K562 (cell line): ENCODE measurements around the gene FBLN2. TPM values are rescaled to one million over a fixed set of nuclear protein-coding genes. Genes with fewer than 3 reads are reported as not detected.

Source experiments
- ATAC-seq: fragments of 200-7000 bp; cut with Tn5 transposase; 3 replicates; pipeline ENCODE4 v1.9.1; 2020; ENCODE audit warnings: moderate library complexity
- BruUV-seq: library from RNA; stranded (reverse); fragments of 400-500 nt; replicated peaks from 2 replicates; lab custom pipeline; 2021; lab: Mats Ljungman, UMichigan
- CTCF ChIA-PET: fragments of 300-600 bp; formaldehyde crosslinking; extraction: SDS; loops from one replicate; lab custom pipeline; 2021; ENCODE audit warnings: low intra/inter-chr PET ratio; lab: Yijun Ruan, JAX
- POLR2A ChIA-PET: fragments of 300-600, 350-650 bp; sonication (Branson Sonifier 250); formaldehyde crosslinking; extraction: SDS; loops from one replicate; lab custom pipeline; 2021; ENCODE audit warnings: antibody characterized with exemption, inconsistent platforms; lab: Yijun Ruan, JAX
- DNase-seq, 4 experiments: peaks; one replicate each; pipeline versions ENCODE4 v3.0.0 to v3.0.0-alpha.2; 2011 to 2018; ENCODE audit warnings: low spot score in 3 of 4, mixed read lengths in 3 of 4; ENCODE audit errors: extremely low read depth in 1 of 4
- FAIRE-seq: peaks from 2 replicates; lab custom pipeline; 2011; peaks lifted over from hg19 to GRCh38; lab: Jason Lieb, UNC
- H2AFZ ChIP-seq: 2 replicates; pipeline ENCODE4 v1.6.0; 2011; ENCODE audit warnings: low read depth, low read length, control low read depth, inconsistent platforms
- H3K27ac ChIP-seq: fragments of 200-600 bp; 3 replicates; pipeline ENCODE4 v1.8.0; 2011; ENCODE audit warnings: low read depth, mild to moderate bottlenecking, control low read depth, inconsistent platforms, low read length, moderate library complexity, mixed read lengths; ENCODE audit errors: extremely low read depth
- H3K27me3 ChIP-seq, 2 experiments: fragments of 300-600 bp in 1 of 2; 2 replicates in 1 of 2; 3 replicates in 1 of 2; pipeline versions ENCODE4 v1.6.0 to v1.8.0; 2011; ENCODE audit warnings: inconsistent platforms in 2 of 2, low read length in 2 of 2, mild to moderate bottlenecking in 1 of 2, mixed read lengths in 1 of 2, moderate library complexity in 1 of 2; ENCODE audit not compliant: control insufficient read depth in 2 of 2, insufficient read depth in 2 of 2
- H3K36me3 ChIP-seq: fragments of 300-600 bp; 3 replicates; pipeline ENCODE4 v1.8.0; 2011; ENCODE audit warnings: mild to moderate bottlenecking, low read length, inconsistent platforms; ENCODE audit not compliant: control insufficient read depth, insufficient read depth
- H3K4me1 ChIP-seq, 2 experiments: fragments of 200-600 bp in 1 of 2; replicated peaks in 1 of 2; 2 replicates in 1 of 2; 3 replicates in 1 of 2; pipeline versions ENCODE4 v1.5.1 to v1.8.0; 2011; ENCODE audit warnings: inconsistent platforms in 2 of 2, low read length in 2 of 2, mild to moderate bottlenecking in 1 of 2, mixed read lengths in 1 of 2, moderate library complexity in 1 of 2; ENCODE audit not compliant: control insufficient read depth in 2 of 2, insufficient read depth in 2 of 2
- H3K4me2 ChIP-seq: 2 replicates; pipeline ENCODE4 v1.6.1; 2011; ENCODE audit warnings: low read length, control low read depth, inconsistent platforms, mixed read lengths; ENCODE audit not compliant: insufficient read depth
- H3K4me3 ChIP-seq: fragments of 200-600 bp; sonication (generic), shearing (Covaris generic); 2 replicates; pipeline ENCODE4 v1.5.1; 2016; ENCODE audit warnings: control low read depth, inconsistent platforms
- H3K79me2 ChIP-seq: fragments of 200-600 bp; 3 replicates; pipeline ENCODE4 v1.8.0; 2011; ENCODE audit warnings: low read length, inconsistent platforms; ENCODE audit not compliant: control insufficient read depth, insufficient read depth
- H3K9ac ChIP-seq, 2 experiments: 2 replicates each; pipeline versions ENCODE4 v1.6.0 to v1.6.1; 2011; ENCODE audit warnings: low read depth in 2 of 2, low read length in 2 of 2, control low read depth in 1 of 2, inconsistent platforms in 1 of 2, mild to moderate bottlenecking in 1 of 2, mixed read lengths in 1 of 2; ENCODE audit not compliant: insufficient read depth in 1 of 2
- H3K9me1 ChIP-seq: one replicate; pipeline ENCODE4 v1.6.0; 2011; ENCODE audit warnings: inconsistent platforms, mild to moderate bottlenecking, low read length, moderate library complexity; ENCODE audit not compliant: control insufficient read depth, insufficient read depth
- H3K9me3 ChIP-seq: replicated peaks from 2 replicates; pipeline ENCODE4 v1.5.1; 2011; ENCODE audit warnings: low read depth, low read length, inconsistent platforms; ENCODE audit not compliant: control insufficient read depth, insufficient read depth
- H4K20me1 ChIP-seq: replicated peaks from 2 replicates; pipeline ENCODE4 v1.6.1; 2011; ENCODE audit warnings: low read length, inconsistent platforms, mixed read lengths; ENCODE audit not compliant: control insufficient read depth, insufficient read depth
- DPF2 ChIP-seq: fragments of 450-650 bp; IDR thresholded peaks from 2 replicates; pipeline ENCODE4 v1.6.1; 2016
- FOXJ2 ChIP-seq: fragments of 200-800 bp; sonication (Bioruptor generic); IDR thresholded peaks from 2 replicates; pipeline ENCODE4 v1.6.1; 2016; ENCODE audit warnings: missing genetic modification characterization, missing compliant biosample characterization
- GABPB1 ChIP-seq: sonication (generic); formaldehyde crosslinking; IDR thresholded peaks from 2 replicates; pipeline ENCODE4 v1.8.0; 2022; ENCODE audit warnings: mild to moderate bottlenecking, missing genetic modification reagents
- LEF1 ChIP-seq: fragments of 450-650 bp; IDR thresholded peaks from 2 replicates; pipeline ENCODE4 v1.6.1; 2016; ENCODE audit warnings: mild to moderate bottlenecking
- MNT ChIP-seq, 2 experiments: fragments of 450-650 bp; conservative IDR thresholded peaks; 2 replicates each; pipeline ENCODE4 v1.6.1; 2017; ENCODE audit warnings: mild to moderate bottlenecking in 2 of 2, moderate library complexity in 2 of 2
- POLR2A ChIP-seq: fragments of 450-650 bp; conservative IDR thresholded peaks from 2 replicates; pipeline ENCODE4 v1.6.1; 2016
- POU5F1 ChIP-seq: fragments of 150-350 bp; IDR thresholded peaks from 2 replicates; pipeline ENCODE4 v1.6.1; 2014; ENCODE audit warnings: borderline replicate concordance, low read length, low read depth, mild to moderate bottlenecking; ENCODE audit not compliant: partially characterized antibody
- RAD51 ChIP-seq: fragments of 450-650 bp; IDR thresholded peaks from 2 replicates; pipeline ENCODE4 v1.7.1; 2016; ENCODE audit warnings: low read depth, mild to moderate bottlenecking, borderline replicate concordance
- RFX7 ChIP-seq: fragments of 250-450 bp; sonication (Bioruptor Pico); IDR thresholded peaks from 2 replicates; pipeline ENCODE4 v1.5.1; 2021; ENCODE audit warnings: mild to moderate bottlenecking
- SIRT6 ChIP-seq: IDR thresholded peaks from one replicate; pipeline ENCODE4 v1.6.1; 2012; ENCODE audit warnings: low read depth, mild to moderate bottlenecking, control low read depth, inconsistent platforms, low read length, moderate library complexity
- SP1 ChIP-seq: sonication (generic); formaldehyde crosslinking; IDR thresholded peaks from 2 replicates; pipeline ENCODE4 v1.8.1; 2022; ENCODE audit warnings: mild to moderate bottlenecking, missing genetic modification reagents
- SRSF3 ChIP-seq: fragments of 200-400 bp; formaldehyde crosslinking; IDR thresholded peaks from 2 replicates; pipeline ENCODE4 v1.6.1; 2016; ENCODE audit warnings: mild to moderate bottlenecking, low read length, moderate library complexity; ENCODE audit not compliant: insufficient read depth
- ZNF24 ChIP-seq: fragments of 450-650 bp; IDR thresholded peaks from 2 replicates; pipeline ENCODE4 v1.6.1; 2016
- WGBS: fragments of 100-300 bp; shearing (Covaris generic); methylation state at CpG from one replicate; pipeline ENCODE4 v1.1.6; 2016; ENCODE audit warnings: low coverage, mixed read lengths; ENCODE audit not compliant: insufficient coverage; ENCODE audit errors: missing lambda C conversion rate; 5-methylcytosine and 5-hydroxymethylcytosine counted together
- in situ Hi-C: fragments of 300-500 bp; cut with MboI; formaldehyde crosslinking; loops from 4 replicates; pipeline ENCODE4 v1.15.0; 2018; ENCODE audit warnings: inconsistent platforms, mixed read lengths
- intact Hi-C: fragments of 100-400 bp; cut with micrococcal nuclease; formaldehyde crosslinking; loops from 2 replicates; pipeline ENCODE4 v1.14.2; 2022
- polyA plus RNA-seq, 8 experiments: library from polyadenylated mRNA; depleted of rRNA in 4 of 8; stranded (reverse) in 5 of 8; unstranded in 3 of 8; fragments of >200 nt; fragmentation: Nextera tagmentation in 2 of 8; fragmentation: Illumina TruSeq in 1 of 8; extraction: Ambion mirVana in 2 of 8; extraction: Trizol in 1 of 8; gene quantifications; 2 replicates each; pipeline versions ENCODE4 v1.2.1 to v1.2.3, GENCODE V29; 2011 to 2014; ENCODE audit warnings: inconsistent platforms in 1 of 8, missing spikeins in 1 of 8
- total RNA-seq, 7 experiments: library from RNA; depleted of rRNA in 6 of 7; stranded (reverse); fragments of >200 nt in 6 of 7; fragmentation: Illumina TruSeq in 2 of 7; extraction: Trizol in 2 of 7; gene quantifications; 2 replicates each; pipeline versions ENCODE4 v1.2.1 to v1.2.3, GENCODE V29; 2011 to 2021; ENCODE audit warnings: low replicate concordance in 1 of 7
- TF ChIP-seq, protein P1 (sequence below): fragments of 450-650 bp; IDR thresholded peaks from 2 replicates; pipeline ENCODE4 v1.6.1; 2016; ENCODE audit warnings: borderline replicate concordance
- TF ChIP-seq, protein P2 (sequence below): IDR thresholded peaks from 2 replicates; pipeline ENCODE4 v1.6.1; 2016; ENCODE audit warnings: missing genetic modification characterization, missing compliant biosample characterization

FBLN2 gene
- total and polyA plus RNA-seq, 9 of the 15 experiments (the other 6 are each of a cell fraction or from before 2014, with no cell fraction given), result 0.03 to 0.10 (median 0.04) TPM; not detected in 6

DNA sequence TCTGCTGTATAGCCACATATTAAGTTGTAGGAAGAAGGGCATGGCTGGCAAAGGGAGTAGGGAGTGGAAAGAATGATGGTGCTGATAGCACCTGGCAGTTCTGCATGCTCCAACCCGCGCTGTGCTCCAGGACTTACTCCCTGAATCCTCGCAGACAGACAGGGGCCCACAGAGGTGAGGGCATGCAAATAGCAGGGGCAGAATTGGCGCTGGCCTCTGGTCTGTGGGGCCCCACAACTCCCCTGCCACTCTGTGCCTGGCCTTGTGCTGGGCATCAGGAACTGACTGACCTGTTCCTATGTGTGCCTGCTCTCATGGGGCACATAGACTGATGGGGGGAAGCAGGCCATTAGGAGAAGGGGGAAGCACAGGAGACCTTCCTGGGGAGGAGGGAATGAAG lies 47.9 kb upstream of the FBLN2 start:
- in situ Hi-C loops (no loop called here), intact Hi-C loops (no loop called here)
- DNase-seq (no peak), FAIRE-seq (no peak), ATAC-seq (no peak)
- Histone ChIP-seq H3K4me3 (no peak overlapping the region), H3K4me2 (no peak overlapping the region), H3K4me1 (peaks cover 0 to 15% of the 10 kb centered on the region in 2 experiments; a peak in 2 of 5 replicates), H3K27me3 (peaks cover 0 to 7% of the 10 kb centered on the region in 2 experiments; a peak in 2 of 5 replicates), H4K20me1 (peaks cover 10% of the 10 kb centered on the region), H3K9me1 (no peaks in the 10 kb centered on the region), H3K79me2 (no peaks in the 10 kb centered on the region), H3K36me3 (no peaks in the 10 kb centered on the region), H3K27ac (no peak overlapping the region), H3K9me3 (no peaks in the 10 kb centered on the region), H2AFZ (no peak overlapping the region), H3K9ac (no peak overlapping the region)
- ChIA-PET POLR2A (no interaction called here), CTCF (interaction anchor here (2.8 to 3.0 kb wide), 2 partner anchors 147 to 149 kb away, joined by 13 to 16 read pairs; no protein-coding TSS in a partner anchor)
- TF ChIP-seq RAD51 (no peak), FOXJ2 (tag) (no peak), SP1 (no peak), SIRT6 (no peak), LEF1 (no peak), POLR2A (no peak), ZNF24 (no peak), POU5F1 (no peak), DPF2 (no peak), GABPB1 (CRISPR knock-in tag) (no peak), RFX7 (CRISPR knock-in tag) (no peak), MNT (conservative IDR thresholded peaks at IDR 0.05) (no peak), SRSF3 (no peak)
- TF ChIP-seq, protein P1, sequence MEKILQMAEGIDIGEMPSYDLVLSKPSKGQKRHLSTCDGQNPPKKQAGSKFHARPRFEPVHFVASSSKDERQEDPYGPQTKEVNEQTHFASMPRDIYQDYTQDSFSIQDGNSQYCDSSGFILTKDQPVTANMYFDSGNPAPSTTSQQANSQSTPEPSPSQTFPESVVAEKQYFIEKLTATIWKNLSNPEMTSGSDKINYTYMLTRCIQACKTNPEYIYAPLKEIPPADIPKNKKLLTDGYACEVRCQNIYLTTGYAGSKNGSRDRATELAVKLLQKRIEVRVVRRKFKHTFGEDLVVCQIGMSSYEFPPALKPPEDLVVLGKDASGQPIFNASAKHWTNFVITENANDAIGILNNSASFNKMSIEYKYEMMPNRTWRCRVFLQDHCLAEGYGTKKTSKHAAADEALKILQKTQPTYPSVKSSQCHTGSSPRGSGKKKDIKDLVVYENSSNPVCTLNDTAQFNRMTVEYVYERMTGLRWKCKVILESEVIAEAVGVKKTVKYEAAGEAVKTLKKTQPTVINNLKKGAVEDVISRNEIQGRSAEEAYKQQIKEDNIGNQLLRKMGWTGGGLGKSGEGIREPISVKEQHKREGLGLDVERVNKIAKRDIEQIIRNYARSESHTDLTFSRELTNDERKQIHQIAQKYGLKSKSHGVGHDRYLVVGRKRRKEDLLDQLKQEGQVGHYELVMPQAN, result no peak
- TF ChIP-seq, protein P2, sequence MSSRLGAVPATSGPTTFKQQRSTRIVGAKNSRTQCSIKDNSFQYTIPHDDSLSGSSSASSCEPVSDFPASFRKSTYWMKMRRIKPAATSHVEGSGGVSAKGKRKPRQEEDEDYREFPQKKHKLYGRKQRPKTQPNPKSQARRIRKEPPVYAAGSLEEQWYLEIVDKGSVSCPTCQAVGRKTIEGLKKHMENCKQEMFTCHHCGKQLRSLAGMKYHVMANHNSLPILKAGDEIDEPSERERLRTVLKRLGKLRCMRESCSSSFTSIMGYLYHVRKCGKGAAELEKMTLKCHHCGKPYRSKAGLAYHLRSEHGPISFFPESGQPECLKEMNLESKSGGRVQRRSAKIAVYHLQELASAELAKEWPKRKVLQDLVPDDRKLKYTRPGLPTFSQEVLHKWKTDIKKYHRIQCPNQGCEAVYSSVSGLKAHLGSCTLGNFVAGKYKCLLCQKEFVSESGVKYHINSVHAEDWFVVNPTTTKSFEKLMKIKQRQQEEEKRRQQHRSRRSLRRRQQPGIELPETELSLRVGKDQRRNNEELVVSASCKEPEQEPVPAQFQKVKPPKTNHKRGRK (tag), result no peak
- no TSS peak for BruUV-seq
- 17% methylated on average over 4 of the region's 4 CpGs for WGBS
